ENCODE results near the gene RP9. TPM values are rescaled to one million over a fixed set of nuclear protein-coding genes. Genes with fewer than 3 reads are reported as not detected.

The RP9 gene
- total RNA-seq (2021) (10.7 to 10.9 TPM (median 10.8 TPM) in 3 replicates), Bru-seq, nascent RNA (percentile 87 among the genes with signal in this experiment)
- long read RNA-seq, experiment 1, transcript RP9-201 (6 exons, 1,121 nt): major isoform, 37 of 42 reads
- long read RNA-seq, experiment 1, partial matches to known transcripts: 0 of 42 reads
- long read RNA-seq, experiment 1, other reads (novel, unspliced or antisense): 5 of 42 reads
- long read RNA-seq, experiment 2, transcript RP9-201 (6 exons, 1,121 nt): major isoform, 5 of 11 reads
- long read RNA-seq, experiment 2, partial matches to known transcripts: 0 of 11 reads
- long read RNA-seq, experiment 2, other reads (novel, unspliced or antisense): 6 of 11 reads
- long read RNA-seq, experiment 3, partial matches to known transcripts: 0 of 2 reads
- long read RNA-seq, experiment 3, other reads (novel, unspliced or antisense): 0 of 2 reads

GRCh38 chr7:33109005-33109757 is at the start of gene RP9:
Gene RP9 (minus strand): TSS chr7:33109404. CDS start chr7:33109372, 32 bp downstream.
- H3K4me3 Mint-ChIP-seq: peak within 1 kb of the TSS; percentile 91
- DNase-seq (ENCODE audit: low spot score) (peak; percentile 87), ATAC-seq (peak; percentile 95)
- TF ChIP-seq TEAD1 (CRISPR knock-in tag; IDR thresholded peaks at IDR 0.05) (0 out of 2 replicates have a peak, but pooled peaks have one; percentile 11), CTCF (IDR thresholded peaks at IDR 0.05) (peak; percentile 60), ETV6 (CRISPR knock-in tag; IDR thresholded peaks at IDR 0.05) (peak; percentile 63; the same call in 1 of the 2 replicates), ESRRA (CRISPR knock-in tag; IDR thresholded peaks at IDR 0.05; ENCODE audit: borderline replicate concordance) (no peak), ZNF232 (CRISPR knock-in tag; IDR thresholded peaks at IDR 0.05) (0 out of 2 replicates have a peak, but pooled peaks have one; percentile 36), ZNF423 (CRISPR knock-in tag; IDR thresholded peaks at IDR 0.05) (peak; percentile 34; the same call in 1 of the 2 replicates), FOXP1 (CRISPR knock-in tag; IDR thresholded peaks at IDR 0.05; ENCODE audit: borderline replicate concordance) (peak; percentile 64), PRRX2 (CRISPR knock-in tag; IDR thresholded peaks at IDR 0.05) (no peak), KAT7 (CRISPR knock-in tag; IDR thresholded peaks at IDR 0.05; ENCODE audit: borderline replicate concordance) (0 out of 2 replicates have a peak, but pooled peaks have one; percentile 40), SP1 (CRISPR knock-in tag; conservative IDR thresholded peaks at IDR 0.05) (peak; percentile 59; the same call in 1 of the 2 replicates), E2F5 (CRISPR knock-in tag; IDR thresholded peaks at IDR 0.05) (0 out of 2 replicates have a peak, but pooled peaks have one; percentile 6), TP53 (CRISPR knock-in tag; IDR thresholded peaks at IDR 0.05) (no peak), GABPB1 (CRISPR knock-in tag; IDR thresholded peaks at IDR 0.05) (peak; percentile 53), CREM (CRISPR knock-in tag; IDR thresholded peaks at IDR 0.05) (peak; percentile 13; the same call in 1 of the 2 replicates)
- TF ChIP-seq, protein P1, sequence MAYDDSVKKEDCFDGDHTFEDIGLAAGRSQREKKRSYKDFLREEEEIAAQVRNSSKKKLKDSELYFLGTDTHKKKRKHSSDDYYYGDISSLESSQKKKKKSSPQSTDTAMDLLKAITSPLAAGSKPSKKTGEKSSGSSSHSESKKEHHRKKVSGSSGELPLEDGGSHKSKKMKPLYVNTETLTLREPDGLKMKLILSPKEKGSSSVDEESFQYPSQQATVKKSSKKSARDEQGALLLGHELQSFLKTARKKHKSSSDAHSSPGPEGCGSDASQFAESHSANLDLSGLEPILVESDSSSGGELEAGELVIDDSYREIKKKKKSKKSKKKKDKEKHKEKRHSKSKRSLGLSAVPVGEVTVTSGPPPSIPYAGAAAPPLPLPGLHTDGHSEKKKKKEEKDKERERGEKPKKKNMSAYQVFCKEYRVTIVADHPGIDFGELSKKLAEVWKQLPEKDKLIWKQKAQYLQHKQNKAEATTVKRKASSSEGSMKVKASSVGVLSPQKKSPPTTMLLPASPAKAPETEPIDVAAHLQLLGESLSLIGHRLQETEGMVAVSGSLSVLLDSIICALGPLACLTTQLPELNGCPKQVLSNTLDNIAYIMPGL (CRISPR knock-in tag; IDR thresholded peaks at IDR 0.05): peak; percentile 57; the same call in 1 of the 2 replicates
- TF ChIP-seq, protein P2, sequence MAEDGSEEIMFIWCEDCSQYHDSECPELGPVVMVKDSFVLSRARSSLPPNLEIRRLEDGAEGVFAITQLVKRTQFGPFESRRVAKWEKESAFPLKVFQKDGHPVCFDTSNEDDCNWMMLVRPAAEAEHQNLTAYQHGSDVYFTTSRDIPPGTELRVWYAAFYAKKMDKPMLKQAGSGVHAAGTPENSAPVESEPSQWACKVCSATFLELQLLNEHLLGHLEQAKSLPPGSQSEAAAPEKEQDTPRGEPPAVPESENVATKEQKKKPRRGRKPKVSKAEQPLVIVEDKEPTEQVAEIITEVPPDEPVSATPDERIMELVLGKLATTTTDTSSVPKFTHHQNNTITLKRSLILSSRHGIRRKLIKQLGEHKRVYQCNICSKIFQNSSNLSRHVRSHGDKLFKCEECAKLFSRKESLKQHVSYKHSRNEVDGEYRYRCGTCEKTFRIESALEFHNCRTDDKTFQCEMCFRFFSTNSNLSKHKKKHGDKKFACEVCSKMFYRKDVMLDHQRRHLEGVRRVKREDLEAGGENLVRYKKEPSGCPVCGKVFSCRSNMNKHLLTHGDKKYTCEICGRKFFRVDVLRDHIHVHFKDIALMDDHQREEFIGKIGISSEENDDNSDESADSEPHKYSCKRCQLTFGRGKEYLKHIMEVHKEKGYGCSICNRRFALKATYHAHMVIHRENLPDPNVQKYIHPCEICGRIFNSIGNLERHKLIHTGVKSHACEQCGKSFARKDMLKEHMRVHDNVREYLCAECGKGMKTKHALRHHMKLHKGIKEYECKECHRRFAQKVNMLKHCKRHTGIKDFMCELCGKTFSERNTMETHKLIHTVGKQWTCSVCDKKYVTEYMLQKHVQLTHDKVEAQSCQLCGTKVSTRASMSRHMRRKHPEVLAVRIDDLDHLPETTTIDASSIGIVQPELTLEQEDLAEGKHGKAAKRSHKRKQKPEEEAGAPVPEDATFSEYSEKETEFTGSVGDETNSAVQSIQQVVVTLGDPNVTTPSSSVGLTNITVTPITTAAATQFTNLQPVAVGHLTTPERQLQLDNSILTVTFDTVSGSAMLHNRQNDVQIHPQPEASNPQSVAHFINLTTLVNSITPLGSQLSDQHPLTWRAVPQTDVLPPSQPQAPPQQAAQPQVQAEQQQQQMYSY (CRISPR knock-in tag; IDR thresholded peaks at IDR 0.05): peak; percentile 26; the same call in 1 of the 2 replicates
- TF ChIP-seq, protein P3, sequence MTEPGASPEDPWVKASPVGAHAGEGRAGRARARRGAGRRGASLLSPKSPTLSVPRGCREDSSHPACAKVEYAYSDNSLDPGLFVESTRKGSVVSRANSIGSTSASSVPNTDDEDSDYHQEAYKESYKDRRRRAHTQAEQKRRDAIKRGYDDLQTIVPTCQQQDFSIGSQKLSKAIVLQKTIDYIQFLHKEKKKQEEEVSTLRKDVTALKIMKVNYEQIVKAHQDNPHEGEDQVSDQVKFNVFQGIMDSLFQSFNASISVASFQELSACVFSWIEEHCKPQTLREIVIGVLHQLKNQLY (CRISPR knock-in tag; IDR thresholded peaks at IDR 0.05): no peak
- TF ChIP-seq, protein P4, sequence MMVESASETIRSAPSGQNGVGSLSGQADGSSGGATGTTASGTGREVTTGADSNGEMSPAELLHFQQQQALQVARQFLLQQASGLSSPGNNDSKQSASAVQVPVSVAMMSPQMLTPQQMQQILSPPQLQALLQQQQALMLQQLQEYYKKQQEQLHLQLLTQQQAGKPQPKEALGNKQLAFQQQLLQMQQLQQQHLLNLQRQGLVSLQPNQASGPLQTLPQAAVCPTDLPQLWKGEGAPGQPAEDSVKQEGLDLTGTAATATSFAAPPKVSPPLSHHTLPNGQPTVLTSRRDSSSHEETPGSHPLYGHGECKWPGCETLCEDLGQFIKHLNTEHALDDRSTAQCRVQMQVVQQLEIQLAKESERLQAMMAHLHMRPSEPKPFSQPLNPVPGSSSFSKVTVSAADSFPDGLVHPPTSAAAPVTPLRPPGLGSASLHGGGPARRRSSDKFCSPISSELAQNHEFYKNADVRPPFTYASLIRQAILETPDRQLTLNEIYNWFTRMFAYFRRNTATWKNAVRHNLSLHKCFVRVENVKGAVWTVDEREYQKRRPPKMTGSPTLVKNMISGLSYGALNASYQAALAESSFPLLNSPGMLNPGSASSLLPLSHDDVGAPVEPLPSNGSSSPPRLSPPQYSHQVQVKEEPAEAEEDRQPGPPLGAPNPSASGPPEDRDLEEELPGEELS (CRISPR knock-in tag; IDR thresholded peaks at IDR 0.05): 0 out of 2 replicates have a peak, but pooled peaks have one; percentile 46
- ChIA-PET CTCF (interaction anchor here (0.6 to 3.9 kb wide), 23 partner anchors 9 to 450 kb away, joined by 3 to 27 read pairs (median 4); partner anchors contain the start of genes BBS9, FKBP9 and NT5C3A), POLR2A (no interaction called here)
- no peak within 1 kb of the TSS for H3K27ac Mint-ChIP-seq
- peaks cover 17% of the 10 kb centered on the region for H3K4me1 Mint-ChIP-seq
- H3K27me3 Mint-ChIP-seq (ENCODE audit: low read depth): peaks cover 46% of the 10 kb centered on the region
- H3K36me3 Mint-ChIP-seq: no peaks in the 10 kb centered on the region
- no peaks in the 10 kb centered on the region for H3K9me3 Mint-ChIP-seq
